Measurements from ENCODE around the gene SIRPG. TPM values are rescaled to one million over a fixed set of nuclear protein-coding genes. Genes with fewer than 3 reads are reported as not detected.

The SIRPG gene
- total and polyA plus RNA-seq, 12 donors = 0.25 to 2.0 (median 0.55) TPM; not detected in 3

DNA sequence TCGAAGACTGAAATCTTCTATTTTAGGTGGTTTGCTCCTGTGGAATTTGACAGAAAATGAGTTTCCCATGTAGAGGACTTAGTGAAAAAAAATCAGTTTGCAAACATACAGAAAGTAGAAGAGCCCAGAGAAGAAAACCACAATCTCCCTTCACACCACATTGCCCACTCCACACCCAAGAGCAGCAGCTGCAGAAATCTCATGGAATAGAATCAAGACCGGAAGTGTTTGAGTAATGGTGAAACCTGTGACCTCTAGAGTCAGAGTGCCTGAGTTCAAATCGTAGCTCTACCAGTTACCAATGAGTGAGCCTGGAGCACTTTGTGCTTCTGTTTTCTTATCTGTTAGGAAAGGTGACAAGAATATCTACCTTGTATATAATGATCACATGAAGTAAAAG lies 4.6 kb downstream of the SIRPG start:
- 47 to 64% (median 52%) methylated on average over 3 of the region's 3 CpGs for WGBS, 4 donors
- TF ChIP-seq, protein P1, sequence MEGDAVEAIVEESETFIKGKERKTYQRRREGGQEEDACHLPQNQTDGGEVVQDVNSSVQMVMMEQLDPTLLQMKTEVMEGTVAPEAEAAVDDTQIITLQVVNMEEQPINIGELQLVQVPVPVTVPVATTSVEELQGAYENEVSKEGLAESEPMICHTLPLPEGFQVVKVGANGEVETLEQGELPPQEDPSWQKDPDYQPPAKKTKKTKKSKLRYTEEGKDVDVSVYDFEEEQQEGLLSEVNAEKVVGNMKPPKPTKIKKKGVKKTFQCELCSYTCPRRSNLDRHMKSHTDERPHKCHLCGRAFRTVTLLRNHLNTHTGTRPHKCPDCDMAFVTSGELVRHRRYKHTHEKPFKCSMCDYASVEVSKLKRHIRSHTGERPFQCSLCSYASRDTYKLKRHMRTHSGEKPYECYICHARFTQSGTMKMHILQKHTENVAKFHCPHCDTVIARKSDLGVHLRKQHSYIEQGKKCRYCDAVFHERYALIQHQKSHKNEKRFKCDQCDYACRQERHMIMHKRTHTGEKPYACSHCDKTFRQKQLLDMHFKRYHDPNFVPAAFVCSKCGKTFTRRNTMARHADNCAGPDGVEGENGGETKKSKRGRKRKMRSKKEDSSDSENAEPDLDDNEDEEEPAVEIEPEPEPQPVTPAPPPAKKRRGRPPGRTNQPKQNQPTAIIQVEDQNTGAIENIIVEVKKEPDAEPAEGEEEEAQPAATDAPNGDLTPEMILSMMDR (IDR thresholded peaks at IDR 0.05) = no peak
- TF ChIP-seq POLR2A (IDR thresholded peaks at IDR 0.05) = no peak
- peaks cover 3% of the 10 kb centered on the region for H3K27me3 ChIP-seq
- H3K36me3 ChIP-seq (replicated peaks in 1 of 2) = no peaks in the 10 kb centered on the region
- no peak overlapping the region for H3K27ac ChIP-seq
- H3K4me1 ChIP-seq (replicated peaks in 1 of 2) = no peaks in the 10 kb centered on the region
- no peak for DNase-seq
- intact Hi-C loops (cut with DNase I) = no loop called here
- H3K4me3 ChIP-seq = no peak overlapping the region
- no peaks in the 10 kb centered on the region for H3K9me3 ChIP-seq (replicated peaks in 1 of 3)

DNA sequence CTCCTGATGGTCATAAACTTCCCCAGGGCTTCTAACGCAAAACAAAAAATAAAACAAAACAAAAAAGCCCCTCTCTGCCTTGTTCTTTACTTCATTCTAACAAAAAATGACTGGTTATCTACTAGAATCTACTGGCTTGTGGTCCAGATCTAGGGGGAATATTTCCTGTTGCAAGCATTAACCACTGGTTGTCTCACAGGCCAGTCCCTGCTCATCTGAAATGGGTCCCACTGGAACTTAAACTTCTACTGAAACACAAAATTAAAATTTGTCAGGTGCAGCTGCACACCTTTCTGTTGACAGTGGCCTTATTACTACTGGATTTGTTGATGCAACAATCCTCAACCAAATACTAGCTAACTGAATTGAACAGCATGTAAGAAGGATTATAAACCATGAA lies 5.5 kb downstream of the SIRPG start:
- Histone ChIP-seq H3K27ac (no peak overlapping the region), H3K27me3 (no peaks in the 10 kb centered on the region), H3K9me3 (replicated peaks in 1 of 3) (no peaks in the 10 kb centered on the region), H3K36me3 (replicated peaks in 1 of 2) (no peaks in the 10 kb centered on the region), H3K4me3 (no peak overlapping the region), H3K4me1 (replicated peaks in 1 of 2) (no peaks in the 10 kb centered on the region)
- intact Hi-C loops (cut with DNase I) = no loop called here
- no peak for DNase-seq
- WGBS, 4 donors = 40 to 57% (median 49%) methylated on average over 1 of the region's 1 CpG
- TF ChIP-seq, protein P1 (IDR thresholded peaks at IDR 0.05) = no peak
- no peak for TF ChIP-seq POLR2A (IDR thresholded peaks at IDR 0.05)

DNA sequence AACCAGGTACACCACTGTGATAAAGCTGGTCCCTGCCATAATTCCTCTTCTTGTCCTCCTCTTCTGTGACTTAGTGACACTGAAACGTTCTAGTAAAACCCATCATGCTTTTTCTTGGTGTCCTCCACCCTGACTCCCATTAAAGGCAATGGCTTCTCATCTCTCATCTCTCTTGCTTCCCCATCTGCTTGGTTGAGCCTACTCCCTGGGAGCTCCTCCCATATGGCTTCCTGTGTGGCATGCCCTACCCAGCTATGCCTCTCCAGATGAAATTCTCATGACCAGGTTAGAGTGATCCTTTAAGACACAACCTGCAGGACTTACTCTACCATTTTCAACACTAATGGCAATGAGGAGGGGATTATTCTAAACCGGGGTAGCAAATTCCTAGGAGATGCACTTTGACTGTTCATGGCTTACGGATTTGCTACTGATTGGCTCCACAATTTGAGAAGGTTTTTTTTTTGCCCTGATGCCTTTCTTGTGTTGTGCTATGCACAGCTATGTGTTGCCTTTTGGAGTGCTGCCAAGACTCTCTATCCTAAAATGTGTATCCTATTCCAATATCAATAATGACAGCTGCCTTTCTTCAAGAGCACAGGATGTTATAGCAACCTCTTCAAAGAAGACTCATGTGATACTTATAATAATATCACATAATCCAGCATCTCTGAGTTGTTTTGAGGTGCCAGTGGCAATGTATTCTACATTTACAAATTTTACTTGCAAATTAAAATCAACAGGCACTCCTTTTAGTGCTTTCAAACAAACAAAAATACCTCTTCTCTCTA lies 6.1 kb downstream of the SIRPG start:
- no peak for TF ChIP-seq POLR2A (IDR thresholded peaks at IDR 0.05)
- TF ChIP-seq, protein P1 (IDR thresholded peaks at IDR 0.05) = no peak
- Histone ChIP-seq H3K9me3 (replicated peaks in 1 of 3) (no peaks in the 10 kb centered on the region), H3K27me3 (no peaks in the 10 kb centered on the region), H3K36me3 (replicated peaks in 1 of 2) (no peaks in the 10 kb centered on the region), H3K4me1 (replicated peaks in 1 of 2) (no peaks in the 10 kb centered on the region), H3K4me3 (no peak overlapping the region), H3K27ac (no peak overlapping the region)
- no peak for DNase-seq
- 50 to 80% (median 57%) methylated on average over 3 of the region's 3 CpGs for WGBS, 4 donors
- intact Hi-C loops (cut with DNase I) = no loop called here

DNA sequence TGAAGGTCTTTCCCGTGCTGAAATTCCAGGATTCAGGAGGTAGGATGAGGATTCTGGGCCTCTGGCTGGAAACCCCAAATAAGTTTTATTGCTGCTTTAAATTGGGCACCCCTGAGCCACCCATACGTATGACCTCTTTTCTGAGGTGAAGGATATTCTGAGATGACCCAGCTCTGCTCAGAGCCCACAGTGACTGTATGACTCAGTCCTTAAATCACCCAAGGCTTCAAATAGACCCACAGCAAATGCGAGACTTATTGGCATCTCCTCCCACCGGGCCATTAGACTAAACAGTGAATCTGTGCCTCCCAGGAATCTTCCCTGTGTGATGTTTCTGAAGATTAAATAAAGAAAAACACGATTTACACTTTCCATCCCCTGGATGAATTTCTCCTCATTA lies 9.5 kb downstream of the SIRPG start:
- WGBS, 4 donors = 45 to 59% (median 53%) methylated on average over 5 of the region's 5 CpGs
- Histone ChIP-seq H3K27me3 (no peaks in the 10 kb centered on the region), H3K4me1 (replicated peaks in 1 of 2) (no peaks in the 10 kb centered on the region), H3K4me3 (no peak overlapping the region), H3K9me3 (replicated peaks in 1 of 3) (no peaks in the 10 kb centered on the region), H3K36me3 (replicated peaks in 1 of 2) (no peaks in the 10 kb centered on the region), H3K27ac (no peak overlapping the region)
- TF ChIP-seq, protein P1 (IDR thresholded peaks at IDR 0.05) = no peak
- TF ChIP-seq POLR2A (IDR thresholded peaks at IDR 0.05) = no peak
- intact Hi-C loops (cut with DNase I) = no loop called here
- no peak for DNase-seq

All from adrenal gland (tissue), 12 donors.